ENCODE results near the gene HK1. TPM values are rescaled to one million over a fixed set of nuclear protein-coding genes. Genes with fewer than 3 reads are reported as not detected.
A peak's percentile ranks its signal among the peaks of the same experiment; 100 is the strongest.
"Not testable (repeated sequence)": the region's sequence is repeated elsewhere in the genome, so short reads cannot be mapped to it uniquely, and the experiment has no call there.

Gene HK1
- total RNA-seq, 1 experiment from 2014 or later = 41.4 TPM

DNA sequence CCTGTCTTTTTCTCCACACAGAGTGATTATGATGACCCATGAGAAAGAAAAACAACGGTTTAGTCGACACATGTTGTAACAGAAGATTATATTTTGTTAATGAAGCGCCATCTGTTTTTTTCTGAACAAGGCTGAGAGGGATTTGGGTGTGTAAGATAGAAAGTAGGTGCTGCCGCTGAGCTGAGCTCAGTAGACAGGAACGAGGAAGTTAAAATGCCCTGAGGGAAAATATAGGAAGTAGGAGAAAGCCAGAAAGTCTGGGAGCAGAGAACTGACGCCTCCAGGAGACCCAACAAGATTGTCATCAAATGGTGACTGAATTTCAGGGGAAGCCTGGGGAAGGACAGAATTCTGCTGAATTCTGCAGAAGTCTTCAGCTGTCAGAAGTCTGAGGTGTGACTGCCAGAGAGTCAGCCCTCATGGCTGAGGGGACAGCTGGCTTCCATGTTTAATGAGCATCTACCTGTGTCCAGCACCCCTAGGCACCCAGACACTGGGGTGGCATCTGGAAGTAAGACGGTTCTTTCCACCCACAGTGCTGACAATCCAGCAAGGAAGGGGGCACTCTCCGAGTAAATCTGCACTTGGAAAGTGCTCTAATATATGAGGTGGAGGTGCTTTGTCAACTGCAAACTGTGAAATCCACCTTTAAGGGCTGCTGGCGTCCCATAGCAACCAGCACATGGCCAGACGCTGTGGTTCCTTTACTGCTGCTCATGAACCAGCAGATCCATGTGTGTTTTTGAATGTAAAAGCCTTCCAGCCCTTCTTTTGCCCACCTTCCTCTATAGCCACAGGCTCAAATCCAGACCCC is 160.4 kb downstream of the HK1 start:
- DNase-seq (ENCODE audit: extremely low read depth, low read depth) = peak; percentile 64

GRCh38 chr10:69439350-69439739 is 161.0 kb downstream of the HK1 start:
- peak; percentile 21 for DNase-seq (ENCODE audit: extremely low read depth, low read depth)

DNA sequence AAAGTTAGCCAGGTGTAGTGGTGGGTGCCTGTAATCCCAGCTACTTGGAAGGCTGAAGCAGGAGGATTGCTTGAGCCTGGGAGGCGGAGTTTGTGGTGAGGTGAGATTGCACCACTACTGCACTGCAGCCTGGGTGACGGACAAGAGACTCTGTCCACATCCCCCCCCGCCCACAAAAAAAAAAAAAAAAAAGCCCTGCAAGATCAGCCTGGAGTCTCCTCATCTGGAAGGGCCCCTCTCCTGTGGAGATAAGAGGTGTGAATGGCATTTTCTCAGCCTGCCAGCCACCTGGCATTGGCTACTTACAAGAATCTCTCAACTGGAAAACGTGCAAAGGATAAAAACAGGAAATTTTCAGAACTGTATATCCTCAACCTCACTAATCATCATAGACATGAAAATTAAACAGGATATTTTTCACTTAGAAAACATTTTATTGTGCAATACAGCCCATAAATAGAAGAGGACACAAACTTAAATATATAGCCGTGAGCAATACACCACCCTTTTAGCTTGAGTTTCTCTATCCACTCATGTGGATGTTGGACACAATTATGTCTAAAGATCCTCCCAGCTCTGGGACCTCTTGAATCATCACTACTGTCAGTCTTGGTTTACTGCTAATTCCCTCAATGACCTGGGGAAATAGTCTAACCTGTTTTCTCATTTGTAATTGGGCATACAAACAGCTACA is 161.7 kb downstream of the HK1 start:
- DNase-seq (ENCODE audit: extremely low read depth, low read depth) = peak; percentile 59

GRCh38 chr10:69443354-69443753 is 165.1 kb downstream of the HK1 start:
- no peak for DNase-seq (ENCODE audit: extremely low read depth, low read depth)

- no peak for DNase-seq (ENCODE audit: extremely low read depth, low read depth)
These were observed 166.7 kb downstream of the HK1 start for GRCh38 chr10:69445041-69445440.

DNA sequence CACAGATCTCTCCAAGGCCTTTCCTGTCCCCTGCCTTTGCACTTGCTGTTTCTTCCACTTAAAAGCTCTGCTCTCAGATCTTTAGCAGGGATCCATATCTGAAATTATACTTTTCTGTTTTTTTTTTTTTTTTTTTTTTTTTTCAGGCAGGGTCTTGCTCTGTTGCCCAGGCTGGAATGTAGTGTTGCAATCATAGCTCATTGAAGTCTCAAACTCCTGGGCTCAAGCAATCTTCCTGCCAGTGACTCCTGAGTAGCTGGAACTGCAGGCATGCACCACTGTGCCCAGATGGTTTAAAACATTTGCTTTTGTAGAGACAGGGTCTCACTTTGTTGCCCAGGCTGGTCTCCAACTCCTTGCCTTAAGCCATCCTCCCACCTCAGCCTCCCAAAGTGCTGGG is 167.9 kb downstream of the HK1 start:
- peak; percentile 8 for DNase-seq (ENCODE audit: extremely low read depth, low read depth)

DNA sequence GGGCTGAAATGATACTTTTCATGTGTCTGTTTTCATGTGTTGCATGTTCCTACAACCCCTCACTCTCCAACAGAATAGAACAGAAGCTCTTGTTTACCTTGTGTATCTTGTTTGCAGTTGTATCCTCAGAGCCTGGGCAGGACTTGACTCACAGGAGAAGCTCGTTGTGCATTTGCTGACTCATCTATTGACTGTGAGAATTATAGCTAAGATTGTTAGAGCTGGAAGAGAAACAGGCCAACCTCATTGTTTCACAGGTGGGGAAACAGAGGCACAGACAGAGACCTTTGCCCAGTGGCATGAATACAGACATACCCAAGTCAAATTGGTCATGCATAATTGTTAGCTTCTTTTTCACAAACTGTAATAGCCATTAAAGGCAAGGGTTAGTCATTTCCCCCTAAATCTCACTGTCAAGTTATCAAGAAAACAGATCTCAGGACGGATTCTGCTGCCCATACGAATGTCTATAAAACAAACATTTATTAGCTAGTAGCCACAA is 168.4 kb downstream of the HK1 start:
- peak; percentile 87 for DNase-seq (ENCODE audit: extremely low read depth, low read depth)

DNA sequence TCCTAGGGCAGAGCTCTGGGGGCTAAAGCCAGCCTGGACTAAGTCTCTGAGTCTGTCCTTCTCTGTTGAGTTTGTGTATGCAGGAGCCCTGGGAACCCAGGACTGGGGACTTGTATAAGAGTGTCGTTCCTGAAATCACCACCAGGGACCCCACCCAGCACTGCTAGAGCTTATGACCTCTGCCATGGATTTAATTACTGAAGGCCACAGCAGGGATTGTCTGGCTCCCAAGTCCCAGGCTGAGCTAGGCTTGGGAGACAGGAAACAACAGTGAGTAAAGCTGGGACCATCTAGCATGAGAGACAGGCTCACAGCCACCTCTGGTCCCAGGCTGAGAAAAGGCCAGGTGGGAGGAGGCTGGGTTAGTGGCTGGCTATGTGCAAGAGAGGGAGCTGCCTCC is 171.5 kb downstream of the HK1 start:
- peak; percentile 71 for DNase-seq (ENCODE audit: extremely low read depth, low read depth)

- DNase-seq (ENCODE audit: extremely low read depth, low read depth) = not testable (repeated sequence)
These were observed 172.1 kb downstream of the HK1 start for GRCh38 chr10:69450395-69450794.

GRCh38 chr10:69451209-69451783 is 173.0 kb downstream of the HK1 start, which contains the start of gene TSPAN15:
Gene TSPAN15, plus strand, starts transcription at chr10:69451465. Its CDS starts 130 bp downstream, at chr10:69451595.
- peak; percentile 82 for DNase-seq (ENCODE audit: extremely low read depth, low read depth)

Other genes with a start within 250 kb of the HK1 start
- 2,302 and 2,452 TPM in 2 replicates for gene SRGN, start 190.4 kb upstream of the HK1 start, total RNA-seq (2014; rRNA removed; shearing (Covaris generic))
- 54.2 and 69.1 TPM in 2 replicates for gene VPS26A, start 154.3 kb upstream of the HK1 start, total RNA-seq (2014; rRNA removed; shearing (Covaris generic))
- 75.9 and 79.0 TPM in 2 replicates for gene SUPV3L1, start 98.3 kb upstream of the HK1 start, total RNA-seq (2014; rRNA removed; shearing (Covaris generic))
- 5.6 and 7.6 TPM in 2 replicates for gene HKDC1, start 58.2 kb upstream of the HK1 start, total RNA-seq (2014; rRNA removed; shearing (Covaris generic))
- not detected in 2 replicates for gene TACR2, start 138.4 kb downstream of the HK1 start, total RNA-seq (2014; rRNA removed; shearing (Covaris generic))
- 10.9 and 11.5 TPM in 2 replicates for gene TSPAN15, start 173.0 kb downstream of the HK1 start, total RNA-seq (2014; rRNA removed; shearing (Covaris generic))